VCaP (cell line): ENCODE results near the gene KIF2C.
"Not testable (repeated sequence)": the region's sequence is repeated elsewhere in the genome, so short reads cannot be mapped to it uniquely, and the experiment has no call there.

ENCODE experiments used
- H3K27ac ChIP-seq: fragments of 450-650 bp; 2 replicates; pipeline ENCODE4 v1.5.1; 2017
- TF ChIP-seq, protein P1 (sequence below): fragments of 450-650 bp; conservative IDR thresholded peaks from 2 replicates; pipeline ENCODE4 v1.5.1; 2017; ENCODE audit warnings: mild to moderate bottlenecking, moderate library complexity

KIF2C gene

DNA sequence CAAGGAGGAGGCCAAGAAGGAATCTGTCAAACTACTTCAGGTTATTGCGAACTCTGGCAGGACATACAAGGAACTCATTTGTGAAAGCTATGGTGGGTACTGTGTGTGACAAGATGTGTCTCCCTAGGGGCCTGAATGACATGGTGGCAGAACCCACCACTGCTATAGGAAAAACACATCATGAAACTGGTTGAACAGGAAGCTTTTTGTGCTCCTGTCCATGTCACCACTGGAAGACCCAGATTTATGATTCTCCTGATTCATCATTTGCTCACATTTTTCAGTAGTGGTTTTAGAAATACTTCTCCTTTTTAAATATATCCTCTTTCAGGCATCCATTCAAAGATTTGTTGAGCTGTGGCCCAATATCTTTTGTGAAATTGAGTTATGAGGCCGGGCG is 41.5 kb upstream of the KIF2C start:
- TF ChIP-seq, protein P1, sequence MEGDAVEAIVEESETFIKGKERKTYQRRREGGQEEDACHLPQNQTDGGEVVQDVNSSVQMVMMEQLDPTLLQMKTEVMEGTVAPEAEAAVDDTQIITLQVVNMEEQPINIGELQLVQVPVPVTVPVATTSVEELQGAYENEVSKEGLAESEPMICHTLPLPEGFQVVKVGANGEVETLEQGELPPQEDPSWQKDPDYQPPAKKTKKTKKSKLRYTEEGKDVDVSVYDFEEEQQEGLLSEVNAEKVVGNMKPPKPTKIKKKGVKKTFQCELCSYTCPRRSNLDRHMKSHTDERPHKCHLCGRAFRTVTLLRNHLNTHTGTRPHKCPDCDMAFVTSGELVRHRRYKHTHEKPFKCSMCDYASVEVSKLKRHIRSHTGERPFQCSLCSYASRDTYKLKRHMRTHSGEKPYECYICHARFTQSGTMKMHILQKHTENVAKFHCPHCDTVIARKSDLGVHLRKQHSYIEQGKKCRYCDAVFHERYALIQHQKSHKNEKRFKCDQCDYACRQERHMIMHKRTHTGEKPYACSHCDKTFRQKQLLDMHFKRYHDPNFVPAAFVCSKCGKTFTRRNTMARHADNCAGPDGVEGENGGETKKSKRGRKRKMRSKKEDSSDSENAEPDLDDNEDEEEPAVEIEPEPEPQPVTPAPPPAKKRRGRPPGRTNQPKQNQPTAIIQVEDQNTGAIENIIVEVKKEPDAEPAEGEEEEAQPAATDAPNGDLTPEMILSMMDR: no peak
- no peak overlapping the region for H3K27ac ChIP-seq

DNA sequence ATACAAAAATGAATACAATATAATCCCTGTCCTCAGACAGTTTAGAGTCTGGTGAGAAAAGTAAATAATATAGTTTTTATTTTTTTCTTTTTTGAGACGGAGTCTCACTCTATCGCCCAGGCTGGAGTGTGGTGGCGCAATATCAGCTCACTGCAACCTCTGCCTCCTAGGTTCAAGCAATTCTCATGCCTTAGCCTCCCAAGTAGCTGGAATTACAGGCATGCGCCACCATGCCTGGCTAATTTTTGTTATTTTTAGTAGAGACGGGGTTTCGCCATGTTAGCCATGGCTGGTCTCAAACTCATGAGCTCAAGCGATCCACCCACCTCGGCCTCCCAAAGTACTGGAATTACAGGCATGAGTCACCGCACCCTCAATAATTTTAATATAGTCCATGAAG is 40.3 kb upstream of the KIF2C start:
- H3K27ac ChIP-seq: not testable (repeated sequence)

DNA sequence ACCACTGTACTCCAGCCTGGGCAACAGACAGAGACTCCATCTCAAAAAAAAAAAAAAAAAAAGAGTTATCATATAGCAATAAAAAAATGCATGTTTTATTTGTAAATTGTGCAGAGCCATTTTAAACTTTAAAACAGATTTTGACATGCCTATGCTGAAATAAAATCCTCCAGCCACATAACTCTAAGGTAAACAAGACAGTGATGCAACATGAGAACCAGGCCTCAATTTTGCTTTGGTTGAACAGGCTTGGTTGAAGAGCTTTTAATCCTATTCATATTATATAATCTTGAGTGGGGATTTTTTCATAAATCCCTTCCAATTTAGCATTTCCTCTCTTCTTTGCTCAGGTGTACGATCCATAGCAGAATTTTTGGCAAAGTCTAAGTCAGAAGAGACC is 39.1 kb upstream of the KIF2C start:
- TF ChIP-seq, protein P1: no peak
- no peak overlapping the region for H3K27ac ChIP-seq

DNA sequence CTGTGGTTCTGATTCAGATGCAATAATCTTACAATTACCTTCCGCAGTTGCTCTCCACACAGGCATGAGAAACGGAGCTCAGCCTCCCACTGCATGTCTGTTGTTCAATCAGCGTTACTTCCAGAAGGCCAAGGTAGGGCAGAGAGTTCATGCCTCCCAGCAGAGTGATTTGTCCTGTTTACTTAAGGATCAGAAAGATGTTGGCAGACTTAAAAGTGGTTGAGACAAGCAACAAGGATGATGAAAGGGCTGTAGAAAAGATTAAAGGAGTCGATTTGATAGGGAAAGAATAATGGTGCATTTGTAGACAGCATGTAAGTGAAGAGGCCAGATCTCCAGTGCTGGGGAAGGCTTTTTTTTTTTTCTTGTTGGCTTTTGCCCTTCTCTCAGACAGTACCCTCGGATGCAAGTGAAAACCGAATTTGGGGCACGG is 38.5 kb upstream of the KIF2C start:
- TF ChIP-seq, protein P1: no peak
- H3K27ac ChIP-seq: no peak overlapping the region

GRCh38 chr1:44705470-44705869 is 34.2 kb upstream of the KIF2C start:
- TF ChIP-seq, protein P1: no peak
- no peak overlapping the region for H3K27ac ChIP-seq

- no peak overlapping the region for H3K27ac ChIP-seq
- TF ChIP-seq, protein P1: no peak
Observed at GRCh38 chr1:44705938-44706337, 33.7 kb upstream of the KIF2C start.

- TF ChIP-seq, protein P1: no peak
- no peak overlapping the region for H3K27ac ChIP-seq
Observed at GRCh38 chr1:44707112-44707881, 32.3 kb upstream of the KIF2C start.
